ENCODE measurements around the gene TIMM23.

TIMM23 gene

DNA sequence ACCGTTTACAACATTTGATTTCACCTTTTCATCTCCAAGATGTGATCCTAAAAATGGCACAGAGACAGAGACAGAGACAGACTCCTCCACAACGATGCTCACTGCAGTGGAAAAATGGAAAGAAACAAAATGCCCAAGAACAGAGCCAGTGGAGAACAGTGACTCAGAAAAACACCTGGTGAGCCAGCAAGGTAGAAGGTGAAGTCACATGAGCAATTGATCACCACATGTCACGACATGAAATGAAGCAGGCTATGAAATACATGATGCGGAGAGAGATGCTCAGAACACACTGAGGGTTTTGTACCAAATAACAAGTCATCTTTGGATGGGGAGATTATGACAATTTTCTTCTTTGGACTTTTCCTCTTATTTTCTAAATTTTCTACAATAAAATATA lies 70.2 kb downstream of the TIMM23 start:
- TF ChIP-seq, protein P1, sequence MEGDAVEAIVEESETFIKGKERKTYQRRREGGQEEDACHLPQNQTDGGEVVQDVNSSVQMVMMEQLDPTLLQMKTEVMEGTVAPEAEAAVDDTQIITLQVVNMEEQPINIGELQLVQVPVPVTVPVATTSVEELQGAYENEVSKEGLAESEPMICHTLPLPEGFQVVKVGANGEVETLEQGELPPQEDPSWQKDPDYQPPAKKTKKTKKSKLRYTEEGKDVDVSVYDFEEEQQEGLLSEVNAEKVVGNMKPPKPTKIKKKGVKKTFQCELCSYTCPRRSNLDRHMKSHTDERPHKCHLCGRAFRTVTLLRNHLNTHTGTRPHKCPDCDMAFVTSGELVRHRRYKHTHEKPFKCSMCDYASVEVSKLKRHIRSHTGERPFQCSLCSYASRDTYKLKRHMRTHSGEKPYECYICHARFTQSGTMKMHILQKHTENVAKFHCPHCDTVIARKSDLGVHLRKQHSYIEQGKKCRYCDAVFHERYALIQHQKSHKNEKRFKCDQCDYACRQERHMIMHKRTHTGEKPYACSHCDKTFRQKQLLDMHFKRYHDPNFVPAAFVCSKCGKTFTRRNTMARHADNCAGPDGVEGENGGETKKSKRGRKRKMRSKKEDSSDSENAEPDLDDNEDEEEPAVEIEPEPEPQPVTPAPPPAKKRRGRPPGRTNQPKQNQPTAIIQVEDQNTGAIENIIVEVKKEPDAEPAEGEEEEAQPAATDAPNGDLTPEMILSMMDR (conservative IDR thresholded peaks at IDR 0.05) = no peak
- H3K27ac ChIP-seq = no peak overlapping the region

DNA sequence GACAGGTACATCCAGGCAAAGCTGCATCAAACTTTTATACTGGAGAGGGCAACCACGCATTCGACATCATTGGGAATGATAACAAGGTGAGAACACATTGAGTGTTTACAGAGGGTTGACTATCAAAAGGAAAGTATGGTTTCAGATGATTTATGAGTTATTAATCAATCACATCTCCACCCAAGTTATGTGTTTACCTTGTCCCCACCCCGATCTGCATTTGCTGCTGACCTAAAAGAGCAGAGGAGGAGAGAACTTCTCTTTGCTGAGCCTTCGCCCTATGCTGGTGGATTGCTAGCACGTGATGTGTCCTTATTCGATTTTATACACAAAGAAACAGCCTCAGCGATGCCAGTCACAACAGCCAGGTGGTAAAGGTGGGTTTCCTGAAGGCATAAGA lies 74.0 kb downstream of the TIMM23 start, which contains the start of gene MSMB:
Gene MSMB (minus strand): TSS at position 9 of the 400 bp plus-strand sequence. CDS start 32 bp downstream, outside the sequence.
- TF ChIP-seq, protein P1 (conservative IDR thresholded peaks at IDR 0.05) = no peak
- H3K27ac ChIP-seq = no peak within 1 kb of the TSS; the same call in 1 of the 2 replicates

DNA sequence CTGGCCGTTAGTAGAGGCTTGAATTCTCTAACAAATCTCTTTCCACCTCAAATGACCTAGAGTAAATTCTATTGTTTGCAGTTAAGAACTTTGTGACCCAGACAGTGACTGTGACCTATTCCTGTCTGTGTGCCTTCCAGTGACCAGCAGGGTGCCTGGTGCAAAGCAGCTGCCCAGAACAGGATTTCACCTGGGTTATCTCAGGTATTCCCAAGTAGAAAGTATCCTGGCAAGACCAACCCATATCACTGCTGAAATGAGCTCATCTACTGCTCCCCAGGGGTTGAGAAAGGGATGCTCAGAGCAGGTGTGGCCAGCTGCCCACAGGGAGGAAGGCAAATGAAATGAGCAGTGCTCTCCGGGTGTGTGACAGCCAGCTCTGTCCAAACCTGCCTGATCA lies 75.9 kb downstream of the TIMM23 start:
- peak overlapping the region; percentile 47 for H3K27ac ChIP-seq
- TF ChIP-seq, protein P1 (conservative IDR thresholded peaks at IDR 0.05) = peak; percentile 29; the same call in 1 of the 2 replicates

DNA sequence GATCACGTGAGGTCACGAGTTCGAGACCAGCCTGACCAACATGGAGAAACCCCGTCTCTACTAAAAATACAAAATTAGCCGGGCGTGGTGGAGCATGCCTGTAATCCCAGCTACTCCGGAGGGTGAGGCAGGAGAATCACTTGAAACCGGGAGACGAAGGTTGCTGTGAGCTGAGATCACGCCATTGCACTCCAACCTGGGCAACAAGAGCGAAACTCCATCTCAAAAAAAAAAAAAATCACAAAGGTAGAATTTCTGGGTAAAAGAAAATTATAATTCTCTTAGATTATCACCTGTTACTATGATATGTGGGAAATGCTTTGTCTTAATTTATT lies 77.2 kb downstream of the TIMM23 start:
- H3K27ac ChIP-seq = peak overlapping the region; percentile 47; the same call in 1 of the 2 replicates

DNA sequence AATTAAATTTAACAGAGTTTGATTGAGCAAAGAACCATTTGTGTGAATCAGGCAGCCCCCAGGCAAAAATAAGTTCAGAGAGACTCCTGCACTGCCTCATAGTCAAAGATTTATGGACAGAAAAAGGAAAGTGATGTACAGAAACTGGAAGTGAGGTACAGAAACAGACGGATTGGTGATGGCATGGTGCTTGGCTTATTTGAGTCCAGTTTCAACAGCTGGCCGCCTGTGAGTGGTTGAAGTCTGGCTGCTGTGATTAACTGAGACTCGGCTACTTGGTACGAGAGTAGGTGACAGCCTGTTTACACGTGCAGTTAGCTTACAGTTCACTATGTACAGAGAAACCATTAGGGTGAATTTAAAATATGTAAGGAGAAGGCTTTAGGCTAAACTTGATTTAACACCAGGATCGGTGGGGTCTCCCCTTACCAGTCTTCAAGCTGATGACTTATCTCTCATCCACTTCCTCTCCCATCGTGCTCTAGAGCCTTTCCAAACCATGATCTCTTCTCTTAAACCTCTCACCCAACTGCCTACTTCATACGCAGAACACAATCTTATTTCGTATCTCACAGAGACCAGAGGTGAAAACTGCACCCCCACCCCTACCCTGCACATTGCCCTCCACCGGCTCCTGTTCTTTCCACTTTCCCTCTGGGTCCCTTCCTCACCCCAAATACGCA lies 78.8 kb downstream of the TIMM23 start:
- TF ChIP-seq, protein P1 (conservative IDR thresholded peaks at IDR 0.05) = no peak
- peak overlapping the region; percentile 92 for H3K27ac ChIP-seq

DNA sequence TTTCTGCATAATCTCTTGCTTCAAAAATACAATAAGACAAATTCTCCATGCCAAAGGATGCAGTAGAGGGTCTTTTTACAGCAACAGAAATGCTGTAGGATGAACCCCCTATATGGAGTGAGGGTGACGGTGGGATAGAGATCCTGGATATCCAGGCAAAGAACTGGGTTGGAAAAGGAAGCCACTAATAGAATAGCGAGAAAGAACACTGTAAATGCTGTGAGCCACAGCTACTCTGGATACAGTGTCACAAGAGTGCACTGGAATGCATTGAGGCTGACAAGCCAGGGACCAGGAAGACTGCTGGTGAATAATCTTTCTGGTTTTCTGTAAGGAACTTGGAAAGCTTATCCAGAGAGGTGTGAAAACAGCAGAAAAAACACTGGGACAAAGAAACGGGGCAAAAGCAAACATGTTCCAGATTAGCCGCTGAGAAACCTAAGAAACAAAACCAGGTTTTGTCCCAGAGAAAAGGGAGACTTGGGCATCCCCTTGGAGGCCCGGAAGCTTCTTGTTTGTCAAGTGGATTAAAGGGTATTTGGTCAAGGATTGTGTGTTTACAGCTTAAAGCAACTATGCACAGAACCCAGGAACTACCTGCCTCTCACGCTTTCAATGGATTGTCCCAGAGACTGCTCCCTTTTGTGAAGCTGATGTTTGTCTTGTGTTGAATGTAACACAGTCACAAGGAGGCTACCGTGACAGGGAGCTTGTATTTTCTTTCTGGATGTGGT lies 79.9 kb downstream of the TIMM23 start:
- peak overlapping the region; percentile 92 for H3K27ac ChIP-seq
- TF ChIP-seq, protein P1 (conservative IDR thresholded peaks at IDR 0.05) = no peak

DNA sequence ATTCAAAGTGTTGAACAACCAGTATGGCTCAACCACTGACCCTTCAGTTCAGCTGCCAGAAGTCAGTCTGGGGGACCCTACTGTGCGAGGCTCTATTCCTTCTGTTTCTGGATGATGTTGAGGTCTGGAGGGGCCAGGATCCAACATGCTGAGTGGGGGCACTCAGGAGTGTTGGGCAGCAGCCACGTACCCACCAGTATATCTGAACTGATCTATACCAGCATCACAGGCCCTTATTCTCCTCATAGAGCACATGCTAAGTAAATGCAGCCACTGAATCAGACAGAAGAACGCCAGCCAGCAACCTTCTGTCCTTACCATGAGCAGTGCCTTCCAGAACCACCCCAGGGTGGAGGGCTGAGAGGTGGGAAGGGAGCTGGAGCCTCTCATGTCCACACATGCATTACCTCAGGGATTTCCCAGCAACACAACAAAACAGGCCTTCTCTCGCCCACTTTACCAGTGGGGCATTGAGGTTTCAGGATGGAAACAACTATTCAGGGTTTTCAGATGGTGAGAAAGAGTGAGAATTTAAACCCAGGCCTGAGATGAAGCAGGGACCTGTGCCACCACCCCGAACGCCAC lies 80.6 kb downstream of the TIMM23 start:
- H3K27ac ChIP-seq = peak overlapping the region; percentile 92
- TF ChIP-seq, protein P1 (conservative IDR thresholded peaks at IDR 0.05) = no peak
